HepG2 (cell line): Measurements from ENCODE around the gene STAP2. TPM values are rescaled to one million over a fixed set of nuclear protein-coding genes. Genes with fewer than 3 reads are reported as not detected.

Experiments
- ATAC-seq: fragments of 200-7000 bp; cut with Tn5 transposase; 3 replicates; pipeline ENCODE4 v1.9.1; 2020; ENCODE audit warnings: mild to moderate bottlenecking, moderate library complexity
- BruUV-seq: library from RNA; stranded (reverse); fragments of 400-500 nt; replicated peaks from 2 replicates; lab custom pipeline; 2021; lab: Mats Ljungman, UMichigan
- CTCF ChIA-PET: fragments of 300-600 bp; formaldehyde crosslinking; extraction: SDS; loops from one replicate; lab custom pipeline; 2021; ENCODE audit warnings: low total read pairs, inconsistent platforms, low intra/inter-chr PET ratio; lab: Yijun Ruan, JAX
- POLR2A ChIA-PET: fragments of 350-600 bp; sonication (Branson Sonifier 250); formaldehyde crosslinking; loops from one replicate; lab custom pipeline; 2020; ENCODE audit warnings: antibody characterized with exemption, inconsistent platforms; lab: Yijun Ruan, JAX
- DNase-seq: peaks from one replicate; pipeline ENCODE4 v3.0.0-alpha.2; 2015; ENCODE audit warnings: low spot score
- FAIRE-seq: peaks from 3 replicates; lab custom pipeline; 2011; peaks lifted over from hg19 to GRCh38; lab: Jason Lieb, UNC
- H2AFZ ChIP-seq: one replicate; pipeline ENCODE4 v1.6.1; 2011; ENCODE audit warnings: low read length, inconsistent platforms
- H3K27ac ChIP-seq: fragments of 300-600 bp; 3 replicates; pipeline ENCODE4 v1.8.0; 2011; ENCODE audit warnings: mixed run types, mild to moderate bottlenecking, mixed read lengths, low read length, inconsistent platforms; ENCODE audit not compliant: insufficient read depth; ENCODE audit errors: extremely low read length
- H3K27me3 ChIP-seq, 2 experiments: fragments of 200-600 bp in 1 of 2; 2 replicates in 1 of 2; 3 replicates in 1 of 2; pipeline versions ENCODE4 v1.6.0 to v1.8.0; 2011; ENCODE audit warnings: low read length in 2 of 2, mild to moderate bottlenecking in 2 of 2, moderate library complexity in 2 of 2, inconsistent platforms in 1 of 2; ENCODE audit not compliant: insufficient read depth in 2 of 2, control insufficient read depth in 1 of 2
- H3K36me3 ChIP-seq, 2 experiments: fragments of 200-600 bp in 1 of 2; replicated peaks in 1 of 2; 2 replicates in 1 of 2; 3 replicates in 1 of 2; pipeline versions ENCODE4 v1.5.1 to v1.8.0; 2011; ENCODE audit warnings: low read length in 2 of 2, inconsistent platforms in 1 of 2; ENCODE audit not compliant: insufficient read depth in 2 of 2, control insufficient read depth in 1 of 2
- H3K4me1 ChIP-seq: 2 replicates; pipeline ENCODE4 v1.5.1; 2012; ENCODE audit warnings: low read length, inconsistent platforms; ENCODE audit not compliant: insufficient read depth
- H3K4me2 ChIP-seq: 2 replicates; pipeline ENCODE4 v1.6.0; 2011; ENCODE audit warnings: low read depth, low read length, inconsistent platforms
- H3K4me3 ChIP-seq, 3 experiments: fragments of 200-600 bp in 1 of 3; sonication (generic), shearing (Covaris generic) in 1 of 3; replicated peaks in 1 of 3; 2 replicates each; pipeline ENCODE4 v1.5.1; 2011 to 2016; ENCODE audit warnings: low read length in 3 of 3, inconsistent platforms in 2 of 3, low read depth in 2 of 3, mild to moderate bottlenecking in 2 of 3, control low read depth in 1 of 3, mixed read lengths in 1 of 3; ENCODE audit not compliant: insufficient read depth in 1 of 3
- H3K79me2 ChIP-seq: one replicate; pipeline ENCODE4 v1.6.1; 2011; ENCODE audit warnings: low read length, inconsistent platforms; ENCODE audit not compliant: insufficient read depth
- H3K9ac ChIP-seq: 2 replicates; pipeline ENCODE4 v1.6.0; 2011; ENCODE audit warnings: mild to moderate bottlenecking, low read depth, low read length, inconsistent platforms; ENCODE audit not compliant: insufficient read depth
- H3K9me3 ChIP-seq: 2 replicates; pipeline ENCODE4 v1.5.1; 2012; ENCODE audit warnings: mild to moderate bottlenecking, low read length
- H4K20me1 ChIP-seq: 2 replicates; pipeline ENCODE4 v1.6.0; 2011; ENCODE audit warnings: inconsistent platforms, mild to moderate bottlenecking, low read length, moderate library complexity; ENCODE audit not compliant: insufficient read depth
- ETV6 ChIP-seq: sonication (generic); formaldehyde crosslinking; conservative IDR thresholded peaks from 2 replicates; pipeline ENCODE4 v1.4.0; 2020; ENCODE audit warnings: missing genetic modification reagents
- FOSL2 ChIP-seq: sonication (generic); formaldehyde crosslinking; IDR thresholded peaks from 2 replicates; pipeline ENCODE4 v1.4.0; 2020; ENCODE audit warnings: missing genetic modification reagents
- GTF3A ChIP-seq: sonication (generic); formaldehyde crosslinking; conservative IDR thresholded peaks from 2 replicates; pipeline ENCODE4 v1.4.0; 2020; ENCODE audit warnings: mild to moderate bottlenecking, missing genetic modification reagents
- HDAC1 ChIP-seq: sonication (generic); formaldehyde crosslinking; IDR thresholded peaks from 2 replicates; pipeline ENCODE4 v1.5.1; 2020; ENCODE audit warnings: mild to moderate bottlenecking, missing genetic modification reagents
- HNRNPL ChIP-seq: fragments of 200-400 bp; formaldehyde crosslinking; IDR thresholded peaks from 2 replicates; pipeline ENCODE4 v1.6.1; 2017; ENCODE audit warnings: mild to moderate bottlenecking, low read depth, low read length
- HNRNPUL1 ChIP-seq: fragments of 200-400 bp; formaldehyde crosslinking; IDR thresholded peaks from 2 replicates; pipeline ENCODE4 v1.6.1; 2017; ENCODE audit warnings: low read depth, mild to moderate bottlenecking, low read length, moderate library complexity
- MZF1 ChIP-seq: sonication (generic); formaldehyde crosslinking; IDR thresholded peaks from 2 replicates; pipeline ENCODE4 v1.8.1; 2023; ENCODE audit warnings: mild to moderate bottlenecking, missing genetic modification reagents, borderline replicate concordance
- SMARCE1 ChIP-seq: fragments of 450-650 bp; IDR thresholded peaks from 2 replicates; pipeline ENCODE4 v1.6.1; 2017; ENCODE audit warnings: borderline replicate concordance
- TFDP1 ChIP-seq: IDR thresholded peaks from 2 replicates; pipeline ENCODE4 v1.6.1; 2016; ENCODE audit warnings: missing compliant biosample characterization, missing genetic modification reagents, borderline replicate concordance
- ZBTB33 ChIP-seq: sonication (generic); formaldehyde crosslinking; IDR thresholded peaks from 2 replicates; pipeline ENCODE4 v1.4.0; 2020; ENCODE audit warnings: missing genetic modification reagents
- ZNF205 ChIP-seq: IDR thresholded peaks from 2 replicates; pipeline ENCODE4 v1.6.1; 2018; ENCODE audit warnings: missing biosample characterization, missing genetic modification reagents
- ZNF335 ChIP-seq: sonication (generic); formaldehyde crosslinking; IDR thresholded peaks from 2 replicates; pipeline ENCODE4 v1.4.0; 2020; ENCODE audit warnings: missing genetic modification reagents
- ZNF446 ChIP-seq: sonication (generic); formaldehyde crosslinking; IDR thresholded peaks from 2 replicates; pipeline ENCODE4 v1.5.0; 2020; ENCODE audit warnings: mild to moderate bottlenecking, missing genetic modification reagents
- ZNF749 ChIP-seq: sonication (generic); formaldehyde crosslinking; IDR thresholded peaks from 2 replicates; pipeline ENCODE4 v1.8.0; 2022; ENCODE audit warnings: mild to moderate bottlenecking, missing genetic modification reagents, moderate library complexity, borderline replicate concordance
- ZSCAN21 ChIP-seq: sonication (generic); formaldehyde crosslinking; IDR thresholded peaks from 2 replicates; pipeline ENCODE4 v1.8.0; 2022; ENCODE audit warnings: mild to moderate bottlenecking, missing genetic modification reagents, moderate library complexity, borderline replicate concordance
- ZZZ3 ChIP-seq: sonication (generic); formaldehyde crosslinking; IDR thresholded peaks from 2 replicates; pipeline ENCODE4 v1.4.0; 2020; ENCODE audit warnings: missing genetic modification reagents, mild to moderate bottlenecking, borderline replicate concordance
- WGBS: methylation state at CpG from one replicate; pipeline ENCODE4 v1.1.6; 2017; ENCODE audit warnings: low lambda C conversion rate; 5-methylcytosine and 5-hydroxymethylcytosine counted together
- in situ Hi-C: cut with HindIII; loops from 2 replicates; pipeline ENCODE4 v1.10.0; 2017; ENCODE audit warnings: low pct_unique_long_range_greater_than_20kb; ENCODE audit not compliant: extremely low pct_ligation_motif_present
- intact Hi-C: fragments of 100-400 bp; cut with micrococcal nuclease; formaldehyde crosslinking; loops from one replicate; pipeline ENCODE4 v1.10.0; 2022; ENCODE audit not compliant: unreplicated experiment
- polyA plus RNA-seq, 8 experiments: library from polyadenylated mRNA; depleted of rRNA in 3 of 8; stranded (reverse) in 7 of 8; unstranded in 1 of 8; fragments of >200 nt; fragmentation: Illumina TruSeq in 4 of 8; extraction: Trizol in 4 of 8; gene quantifications; 2 replicates each; pipeline versions ENCODE4 v1.2.1 to v1.2.3, GENCODE V29; 2011 to 2016; ENCODE audit warnings: low read depth in 4 of 8, missing spikeins in 1 of 8, mixed read lengths in 1 of 8; ENCODE audit not compliant: insufficient read depth in 1 of 8
- total RNA-seq, 5 experiments: library from RNA; depleted of rRNA; stranded (reverse); fragments of >200 nt; fragmentation: Illumina TruSeq; extraction: Trizol; gene quantifications; 2 replicates each; pipeline ENCODE4 v1.2.3, GENCODE V29; 2016; ENCODE audit warnings: low read depth in 1 of 5

The STAP2 gene
- total and polyA plus RNA-seq, 2 of the 13 experiments (the other 11 are each of a cell fraction or from before 2014, with no cell fraction given), result 39.0 to 43.7 TPM

- TF ChIP-seq ZSCAN21 (CRISPR knock-in tag), result 0 out of 2 replicates have a peak, but pooled peaks have one; percentile 27
- TF ChIP-seq GTF3A (CRISPR knock-in tag), result no peak
- TF ChIP-seq HNRNPL, result 0 out of 2 replicates have a peak, but pooled peaks have one; percentile 66
- peak; percentile 62; the same call in 1 of the 2 replicates for TF ChIP-seq ZBTB33 (CRISPR knock-in tag)
- TF ChIP-seq, all 625 proteins: peak for 15
Measured at GRCh38 chr19:4362831-4363545, 24.4 kb upstream of the STAP2 start (continued).

GRCh38 chr19:4362101-4362828, 23.6 kb upstream of the STAP2 start:
- Histone ChIP-seq H3K27me3 (no peaks in the 10 kb centered on the region), H3K4me1 (no peaks in the 10 kb centered on the region), H3K4me2 (no peak overlapping the region), H3K27ac (no peak overlapping the region), H3K79me2 (peaks cover 2% of the 10 kb centered on the region), H2AFZ (no peak overlapping the region), H4K20me1 (no peaks in the 10 kb centered on the region), H3K9ac (no peak overlapping the region), H3K4me3 (no peak overlapping the region), H3K9me3 (no peaks in the 10 kb centered on the region), H3K36me3 (peaks cover 27 to 65% of the 10 kb centered on the region in 2 experiments; a peak in 4 of 5 replicates)
- CTCF ChIA-PET, result no interaction called here
- POLR2A ChIA-PET, result interaction anchor here (1.4 to 2.7 kb wide), 4 partner anchors 13 to 32 kb away, joined by 5 to 11 read pairs (median 10); partner anchors contain the start of gene MPND
- ATAC-seq, result no peak; the same call in 2 of the 3 replicates
- BruUV-seq, result no TSS peak
- intact Hi-C loops, result no loop called here
- in situ Hi-C loops, result no loop called here
- FAIRE-seq, result no peak
- WGBS, result 97% methylated on average over 15 of the region's 32 CpGs
- no peak for DNase-seq
- TF ChIP-seq HNRNPUL1, result no peak
- TF ChIP-seq TFDP1 (CRISPR knock-in tag), result no peak
- TF ChIP-seq ZNF205, result no peak
- TF ChIP-seq MZF1 (CRISPR knock-in tag), result no peak
- no peak for TF ChIP-seq SMARCE1
- TF ChIP-seq ZNF749, result no peak
- TF ChIP-seq HDAC1, result no peak
- TF ChIP-seq ZBTB33 (CRISPR knock-in tag), result 0 out of 2 replicates have a peak, but pooled peaks have one; percentile 15
- no peak for TF ChIP-seq ZNF446 (CRISPR knock-in tag)
- TF ChIP-seq ETV6, result no peak
- TF ChIP-seq FOSL2, result no peak
- no peak for TF ChIP-seq ZNF335 (CRISPR knock-in tag)
- no peak for TF ChIP-seq ZZZ3
